Measurements from ENCODE around the gene BRD9.

The BRD9 gene

DNA sequence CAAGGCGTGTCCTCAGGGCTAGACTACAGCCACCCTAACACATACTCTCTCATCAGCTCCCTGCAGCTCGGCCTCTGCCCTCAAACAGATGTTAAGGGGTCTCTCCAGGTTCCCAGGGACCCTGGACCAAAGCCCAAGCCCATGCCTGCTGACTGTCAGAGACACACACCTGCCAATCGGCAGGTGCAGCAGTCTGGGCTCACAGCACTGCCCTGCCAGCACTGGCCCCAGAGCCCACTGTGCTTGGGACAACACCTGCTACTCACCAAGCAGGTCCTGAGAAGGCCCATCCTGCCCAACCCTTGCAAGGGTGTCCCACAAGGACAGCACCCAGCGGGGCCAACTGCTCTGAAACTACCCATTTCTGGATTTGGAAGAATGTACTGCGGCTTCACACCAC lies 21.6 kb downstream of the BRD9 start:
- DNase-seq (ENCODE audit: low read depth in 1 of 2, low spot score in 1 of 2), result no peak
- Histone ChIP-seq H3K27ac (replicated peaks) (no peak overlapping the region), H3K4me3 (replicated peaks; ENCODE audit: insufficient read depth, low read length) (no peak overlapping the region), H3K27me3 (ENCODE audit: insufficient read depth, poor library complexity, severe bottlenecking) (no peaks in the 10 kb centered on the region)
- TF ChIP-seq, protein P1, sequence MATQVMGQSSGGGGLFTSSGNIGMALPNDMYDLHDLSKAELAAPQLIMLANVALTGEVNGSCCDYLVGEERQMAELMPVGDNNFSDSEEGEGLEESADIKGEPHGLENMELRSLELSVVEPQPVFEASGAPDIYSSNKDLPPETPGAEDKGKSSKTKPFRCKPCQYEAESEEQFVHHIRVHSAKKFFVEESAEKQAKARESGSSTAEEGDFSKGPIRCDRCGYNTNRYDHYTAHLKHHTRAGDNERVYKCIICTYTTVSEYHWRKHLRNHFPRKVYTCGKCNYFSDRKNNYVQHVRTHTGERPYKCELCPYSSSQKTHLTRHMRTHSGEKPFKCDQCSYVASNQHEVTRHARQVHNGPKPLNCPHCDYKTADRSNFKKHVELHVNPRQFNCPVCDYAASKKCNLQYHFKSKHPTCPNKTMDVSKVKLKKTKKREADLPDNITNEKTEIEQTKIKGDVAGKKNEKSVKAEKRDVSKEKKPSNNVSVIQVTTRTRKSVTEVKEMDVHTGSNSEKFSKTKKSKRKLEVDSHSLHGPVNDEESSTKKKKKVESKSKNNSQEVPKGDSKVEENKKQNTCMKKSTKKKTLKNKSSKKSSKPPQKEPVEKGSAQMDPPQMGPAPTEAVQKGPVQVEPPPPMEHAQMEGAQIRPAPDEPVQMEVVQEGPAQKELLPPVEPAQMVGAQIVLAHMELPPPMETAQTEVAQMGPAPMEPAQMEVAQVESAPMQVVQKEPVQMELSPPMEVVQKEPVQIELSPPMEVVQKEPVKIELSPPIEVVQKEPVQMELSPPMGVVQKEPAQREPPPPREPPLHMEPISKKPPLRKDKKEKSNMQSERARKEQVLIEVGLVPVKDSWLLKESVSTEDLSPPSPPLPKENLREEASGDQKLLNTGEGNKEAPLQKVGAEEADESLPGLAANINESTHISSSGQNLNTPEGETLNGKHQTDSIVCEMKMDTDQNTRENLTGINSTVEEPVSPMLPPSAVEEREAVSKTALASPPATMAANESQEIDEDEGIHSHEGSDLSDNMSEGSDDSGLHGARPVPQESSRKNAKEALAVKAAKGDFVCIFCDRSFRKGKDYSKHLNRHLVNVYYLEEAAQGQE (IDR thresholded peaks at IDR 0.05; ENCODE audit: insufficient replicate concordance, low read depth), result no peak
- TF ChIP-seq SPI1 (IDR thresholded peaks at IDR 0.05; ENCODE audit: borderline replicate concordance, low read depth) (no peak), POLR2AphosphoS5 (IDR thresholded peaks at IDR 0.05; ENCODE audit: low read depth) (no peak), GABPA (IDR thresholded peaks at IDR 0.05; ENCODE audit: low read depth) (no peak)
- TF ChIP-seq, protein P2, sequence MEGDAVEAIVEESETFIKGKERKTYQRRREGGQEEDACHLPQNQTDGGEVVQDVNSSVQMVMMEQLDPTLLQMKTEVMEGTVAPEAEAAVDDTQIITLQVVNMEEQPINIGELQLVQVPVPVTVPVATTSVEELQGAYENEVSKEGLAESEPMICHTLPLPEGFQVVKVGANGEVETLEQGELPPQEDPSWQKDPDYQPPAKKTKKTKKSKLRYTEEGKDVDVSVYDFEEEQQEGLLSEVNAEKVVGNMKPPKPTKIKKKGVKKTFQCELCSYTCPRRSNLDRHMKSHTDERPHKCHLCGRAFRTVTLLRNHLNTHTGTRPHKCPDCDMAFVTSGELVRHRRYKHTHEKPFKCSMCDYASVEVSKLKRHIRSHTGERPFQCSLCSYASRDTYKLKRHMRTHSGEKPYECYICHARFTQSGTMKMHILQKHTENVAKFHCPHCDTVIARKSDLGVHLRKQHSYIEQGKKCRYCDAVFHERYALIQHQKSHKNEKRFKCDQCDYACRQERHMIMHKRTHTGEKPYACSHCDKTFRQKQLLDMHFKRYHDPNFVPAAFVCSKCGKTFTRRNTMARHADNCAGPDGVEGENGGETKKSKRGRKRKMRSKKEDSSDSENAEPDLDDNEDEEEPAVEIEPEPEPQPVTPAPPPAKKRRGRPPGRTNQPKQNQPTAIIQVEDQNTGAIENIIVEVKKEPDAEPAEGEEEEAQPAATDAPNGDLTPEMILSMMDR (IDR thresholded peaks at IDR 0.05; ENCODE audit: insufficient read depth, low read length), result no peak

DNA sequence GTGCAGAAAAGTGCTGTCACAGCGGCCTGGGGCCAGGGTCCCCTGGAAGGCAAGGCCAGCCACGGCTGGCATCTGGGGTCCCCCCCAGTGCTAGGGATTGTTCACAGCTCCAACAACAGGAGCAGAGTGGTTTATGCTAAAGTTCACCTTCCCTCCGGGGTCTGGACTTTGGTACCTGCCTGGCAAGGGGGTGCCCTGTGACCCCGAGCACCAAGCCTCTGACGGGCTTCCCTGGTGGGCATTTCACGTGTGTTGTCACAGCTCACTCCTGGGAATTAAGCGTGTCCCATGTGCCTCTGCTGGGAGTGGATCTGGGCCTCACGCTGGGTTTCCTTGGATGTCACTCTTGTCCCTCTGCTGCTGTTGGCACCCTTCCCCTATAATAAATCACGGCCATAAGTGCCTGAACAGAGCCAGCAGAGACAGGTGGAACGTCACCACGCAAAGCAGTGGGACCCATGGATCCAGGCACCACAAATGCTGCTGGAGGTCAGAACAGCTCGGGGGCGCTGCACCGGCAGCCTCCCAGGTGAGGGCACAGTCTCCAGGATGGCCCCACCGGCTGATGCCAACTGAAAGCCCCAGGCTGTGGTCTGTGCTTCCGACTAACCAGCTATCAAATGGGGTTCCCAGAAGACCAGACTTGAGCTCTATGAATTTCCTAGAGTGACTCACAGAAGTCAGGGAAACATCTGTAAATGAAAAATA lies 24.0 kb downstream of the BRD9 start:
- TF ChIP-seq GABPA (IDR thresholded peaks at IDR 0.05; ENCODE audit: low read depth) (no peak), POLR2AphosphoS5 (IDR thresholded peaks at IDR 0.05; ENCODE audit: low read depth) (no peak), SPI1 (IDR thresholded peaks at IDR 0.05; ENCODE audit: borderline replicate concordance, low read depth) (no peak)
- TF ChIP-seq, protein P1 (IDR thresholded peaks at IDR 0.05; ENCODE audit: insufficient replicate concordance, low read depth), result no peak
- TF ChIP-seq, protein P2 (IDR thresholded peaks at IDR 0.05; ENCODE audit: insufficient read depth, low read length), result no peak
- H3K27me3 ChIP-seq (ENCODE audit: insufficient read depth, poor library complexity, severe bottlenecking), result no peaks in the 10 kb centered on the region
- H3K27ac ChIP-seq (replicated peaks), result no peak overlapping the region
- no peak for DNase-seq (ENCODE audit: low read depth in 1 of 2, low spot score in 1 of 2)
- H3K4me3 ChIP-seq (replicated peaks; ENCODE audit: insufficient read depth, low read length), result no peak overlapping the region

DNA sequence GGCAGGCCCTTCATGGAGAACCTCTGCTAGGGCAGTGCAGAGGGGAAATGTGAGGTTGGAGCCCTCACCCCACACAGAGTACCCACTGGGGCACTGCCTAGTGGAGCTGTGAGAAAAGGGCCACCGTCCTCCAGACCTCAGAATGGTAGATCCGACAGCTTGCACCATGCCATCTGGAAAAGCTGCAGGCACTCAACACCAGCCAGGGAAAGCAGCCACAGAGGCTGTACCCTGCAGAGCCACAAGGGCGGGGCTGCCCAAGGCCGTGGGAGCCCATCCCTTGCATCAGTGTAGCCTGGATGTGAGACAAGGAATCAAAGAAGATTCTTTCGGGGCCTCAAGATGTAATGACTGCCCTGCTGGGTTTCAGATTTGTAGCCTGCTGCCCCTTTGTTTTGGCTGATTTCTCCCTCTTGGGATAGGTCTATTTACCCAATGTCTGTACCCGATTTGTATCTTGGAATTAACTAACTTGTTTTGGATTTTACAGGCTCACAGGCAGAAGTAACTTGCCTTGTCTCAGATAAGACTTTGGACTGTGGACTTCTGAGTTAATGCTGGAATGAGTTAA lies 25.2 kb downstream of the BRD9 start:
- Histone ChIP-seq H3K27ac (replicated peaks) (no peak overlapping the region), H3K4me3 (replicated peaks; ENCODE audit: insufficient read depth, low read length) (no peak overlapping the region), H3K27me3 (ENCODE audit: insufficient read depth, poor library complexity, severe bottlenecking) (no peaks in the 10 kb centered on the region)
- TF ChIP-seq POLR2AphosphoS5 (IDR thresholded peaks at IDR 0.05; ENCODE audit: low read depth) (no peak; the same call in 1 of the 2 replicates), SPI1 (IDR thresholded peaks at IDR 0.05; ENCODE audit: borderline replicate concordance, low read depth) (no peak), GABPA (IDR thresholded peaks at IDR 0.05; ENCODE audit: low read depth) (no peak)
- TF ChIP-seq, protein P1 (IDR thresholded peaks at IDR 0.05; ENCODE audit: insufficient replicate concordance, low read depth), result no peak
- TF ChIP-seq, protein P2 (IDR thresholded peaks at IDR 0.05; ENCODE audit: insufficient read depth, low read length), result no peak
- no peak for DNase-seq (ENCODE audit: low read depth in 1 of 2, low spot score in 1 of 2)

All from HL-60 (cell line).